ENCODE data around the gene STIM2. TPM values are rescaled to one million over a fixed set of nuclear protein-coding genes. Genes with fewer than 3 reads are reported as not detected.

Gene STIM2
- polyA plus RNA-seq, 3 donors = 8.6 to 16.5 (median 8.8) TPM

DNA sequence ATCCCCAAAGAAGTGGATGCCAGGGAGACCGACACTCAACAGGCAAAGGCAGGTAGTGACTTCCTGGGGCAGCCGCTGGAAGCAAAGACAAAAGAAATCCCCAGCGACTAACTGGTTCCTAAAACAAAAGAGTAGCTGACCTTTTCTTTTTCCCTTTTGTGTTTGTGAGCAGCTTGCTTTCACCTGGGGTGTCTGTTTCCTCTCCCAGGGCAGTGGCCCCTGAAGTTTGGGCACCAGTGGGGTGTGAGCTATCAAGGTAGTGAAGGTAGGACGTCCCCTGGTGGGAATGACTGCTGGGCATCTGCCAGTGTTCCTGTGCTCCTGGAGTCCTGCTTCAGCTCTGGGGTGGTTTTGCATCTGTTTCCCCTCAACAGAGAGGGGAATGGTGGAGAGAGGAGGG is 41.6 kb upstream of the STIM2 start:
- Histone ChIP-seq H3K9me3 (replicated peaks in 1 of 2; ENCODE audit: control insufficient read depth in 1 of 2, insufficient read depth in 1 of 2, low read length in 2 of 2) (peaks cover 8 to 10% of the 10 kb centered on the region in 2 donors), H2AFZ (ENCODE audit: insufficient read depth, low read depth, low read length, poor library complexity, severe bottlenecking) (no peak overlapping the region), H3K9ac (ENCODE audit: insufficient read depth, low read length, poor library complexity, severe bottlenecking) (no peak overlapping the region), H3K4me1 (ENCODE audit: control insufficient read depth in 1 of 2, insufficient read depth in 2 of 2, low read length in 2 of 2) (peaks cover 22% of the 10 kb centered on the region in 2 donors), H3K4me2 (replicated peaks; ENCODE audit: extremely low read depth, low read length, poor library complexity, severe bottlenecking) (no peak overlapping the region), H3K36me3 (replicated peaks in 1 of 2; ENCODE audit: control insufficient read depth in 1 of 2, insufficient read depth in 2 of 2, low read length in 2 of 2) (no peaks in the 10 kb centered on the region), H3K79me2 (ENCODE audit: insufficient read depth, low read length) (no peaks in the 10 kb centered on the region), H3K4me3 (replicated peaks in 1 of 3; ENCODE audit: low read depth in 2 of 3, low read length in 3 of 3) (no peak overlapping the region), H4K20me1 (ENCODE audit: insufficient read depth, low read length) (no peaks in the 10 kb centered on the region), H3K27me3 (ENCODE audit: control insufficient read depth in 2 of 2, insufficient read depth in 2 of 2, low read length in 2 of 2) (peaks cover 49 to 53% of the 10 kb centered on the region in 2 donors), H3K27ac (ENCODE audit: low read depth in 1 of 2, low read length in 2 of 2) (no peak overlapping the region)
- H3K27me3 Mint-ChIP-seq (ENCODE audit: low read depth in 3 of 3) = peaks cover 38 to 63% (median 51%) of the 10 kb centered on the region in 3 donors
- peaks cover 4 to 23% of the 10 kb centered on the region in 2 donors for H3K36me3 Mint-ChIP-seq
- H3K9me3 Mint-ChIP-seq = peaks cover 4 to 25% (median 12%) of the 10 kb centered on the region in 7 donors
- 78% methylated on average over 4 of the region's 4 CpGs for WGBS (ENCODE audit: insufficient coverage)
- no peak for DNase-seq
- H3K4me1 Mint-ChIP-seq = peaks cover 32% of the 10 kb centered on the region
- intact Hi-C loops (cut with micrococcal nuclease) = no loop called here
- TF ChIP-seq, protein P1, sequence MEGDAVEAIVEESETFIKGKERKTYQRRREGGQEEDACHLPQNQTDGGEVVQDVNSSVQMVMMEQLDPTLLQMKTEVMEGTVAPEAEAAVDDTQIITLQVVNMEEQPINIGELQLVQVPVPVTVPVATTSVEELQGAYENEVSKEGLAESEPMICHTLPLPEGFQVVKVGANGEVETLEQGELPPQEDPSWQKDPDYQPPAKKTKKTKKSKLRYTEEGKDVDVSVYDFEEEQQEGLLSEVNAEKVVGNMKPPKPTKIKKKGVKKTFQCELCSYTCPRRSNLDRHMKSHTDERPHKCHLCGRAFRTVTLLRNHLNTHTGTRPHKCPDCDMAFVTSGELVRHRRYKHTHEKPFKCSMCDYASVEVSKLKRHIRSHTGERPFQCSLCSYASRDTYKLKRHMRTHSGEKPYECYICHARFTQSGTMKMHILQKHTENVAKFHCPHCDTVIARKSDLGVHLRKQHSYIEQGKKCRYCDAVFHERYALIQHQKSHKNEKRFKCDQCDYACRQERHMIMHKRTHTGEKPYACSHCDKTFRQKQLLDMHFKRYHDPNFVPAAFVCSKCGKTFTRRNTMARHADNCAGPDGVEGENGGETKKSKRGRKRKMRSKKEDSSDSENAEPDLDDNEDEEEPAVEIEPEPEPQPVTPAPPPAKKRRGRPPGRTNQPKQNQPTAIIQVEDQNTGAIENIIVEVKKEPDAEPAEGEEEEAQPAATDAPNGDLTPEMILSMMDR (IDR thresholded peaks at IDR 0.05) = no peak
- H3K4me3 Mint-ChIP-seq = peak overlapping the region in 1 of 2 donors; percentile 2
- no peak overlapping the region for H3K27ac Mint-ChIP-seq

DNA sequence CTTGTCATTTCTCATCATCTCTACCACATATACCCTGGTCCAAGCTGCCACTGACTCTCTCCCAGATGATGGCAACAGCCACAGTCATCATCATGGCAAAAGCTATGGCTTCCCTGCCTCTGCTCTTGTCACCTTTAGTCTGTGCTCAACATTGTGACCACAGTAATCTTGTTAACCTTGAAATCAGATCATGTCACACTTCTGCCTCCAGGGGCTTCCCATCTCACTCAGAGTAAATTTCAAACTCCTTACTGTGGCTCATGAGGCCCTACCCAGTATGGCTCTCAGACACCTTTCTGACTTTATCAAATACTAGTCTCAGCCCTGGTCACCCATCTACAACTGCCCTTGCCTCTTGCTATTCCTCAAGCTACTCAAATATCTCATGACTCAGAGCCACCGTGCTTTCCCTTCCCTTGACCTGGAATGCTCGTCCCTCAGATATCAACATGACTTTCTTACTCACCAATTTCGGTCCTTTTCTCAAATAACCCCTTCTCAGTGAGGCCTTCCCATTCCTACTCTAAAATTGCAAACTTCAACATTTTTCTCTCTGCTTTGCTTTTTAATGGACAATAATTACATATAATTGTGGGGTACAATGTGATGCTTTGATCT is 41.1 kb upstream of the STIM2 start:
- H2AFZ ChIP-seq (ENCODE audit: insufficient read depth, low read depth, low read length, poor library complexity, severe bottlenecking) = no peak overlapping the region
- intact Hi-C loops (cut with micrococcal nuclease) = no loop called here
- H3K9ac ChIP-seq (ENCODE audit: insufficient read depth, low read length, poor library complexity, severe bottlenecking) = no peak overlapping the region
- peak overlapping the region in 1 of 7 donors; percentile 40 for H3K27ac Mint-ChIP-seq
- TF ChIP-seq, protein P1 (IDR thresholded peaks at IDR 0.05) = no peak
- 100% methylated on average over 3 of the region's 3 CpGs for WGBS (ENCODE audit: insufficient coverage)
- no peak overlapping the region for H3K4me3 ChIP-seq (replicated peaks in 1 of 3; ENCODE audit: low read depth in 2 of 3, low read length in 3 of 3)
- H4K20me1 ChIP-seq (ENCODE audit: insufficient read depth, low read length) = no peaks in the 10 kb centered on the region
- peaks cover 41 to 60% (median 52%) of the 10 kb centered on the region in 3 donors for H3K27me3 Mint-ChIP-seq (ENCODE audit: low read depth in 3 of 3)
- peaks cover 4 to 25% of the 10 kb centered on the region in 2 donors for H3K36me3 Mint-ChIP-seq
- no peaks in the 10 kb centered on the region for H3K36me3 ChIP-seq (replicated peaks in 1 of 2; ENCODE audit: control insufficient read depth in 1 of 2, insufficient read depth in 2 of 2, low read length in 2 of 2)
- peaks cover 52 to 55% of the 10 kb centered on the region in 2 donors for H3K27me3 ChIP-seq (ENCODE audit: control insufficient read depth in 2 of 2, insufficient read depth in 2 of 2, low read length in 2 of 2)
- H3K79me2 ChIP-seq (ENCODE audit: insufficient read depth, low read length) = no peaks in the 10 kb centered on the region
- H3K9me3 ChIP-seq (replicated peaks in 1 of 2; ENCODE audit: control insufficient read depth in 1 of 2, insufficient read depth in 1 of 2, low read length in 2 of 2) = peaks cover 8 to 10% of the 10 kb centered on the region in 2 donors
- H3K27ac ChIP-seq (ENCODE audit: low read depth in 1 of 2, low read length in 2 of 2) = no peak overlapping the region
- H3K4me2 ChIP-seq (replicated peaks; ENCODE audit: extremely low read depth, low read length, poor library complexity, severe bottlenecking) = no peak overlapping the region
- H3K4me3 Mint-ChIP-seq = peak overlapping the region in 1 of 2 donors; percentile 2
- peaks cover 32% of the 10 kb centered on the region for H3K4me1 Mint-ChIP-seq
- H3K4me1 ChIP-seq (ENCODE audit: control insufficient read depth in 1 of 2, insufficient read depth in 2 of 2, low read length in 2 of 2) = peaks cover 22% of the 10 kb centered on the region in 2 donors
- DNase-seq = peak in 1 of 3 donors; percentile 59
- H3K9me3 Mint-ChIP-seq = peaks cover 4 to 26% (median 12%) of the 10 kb centered on the region in 7 donors
